ENCODE results near the gene ARID3C. TPM values are rescaled to one million over a fixed set of nuclear protein-coding genes. Genes with fewer than 3 reads are reported as not detected.

ARID3C gene
- total RNA-seq, 1 experiment from 2014 or later, result not detected

DNA sequence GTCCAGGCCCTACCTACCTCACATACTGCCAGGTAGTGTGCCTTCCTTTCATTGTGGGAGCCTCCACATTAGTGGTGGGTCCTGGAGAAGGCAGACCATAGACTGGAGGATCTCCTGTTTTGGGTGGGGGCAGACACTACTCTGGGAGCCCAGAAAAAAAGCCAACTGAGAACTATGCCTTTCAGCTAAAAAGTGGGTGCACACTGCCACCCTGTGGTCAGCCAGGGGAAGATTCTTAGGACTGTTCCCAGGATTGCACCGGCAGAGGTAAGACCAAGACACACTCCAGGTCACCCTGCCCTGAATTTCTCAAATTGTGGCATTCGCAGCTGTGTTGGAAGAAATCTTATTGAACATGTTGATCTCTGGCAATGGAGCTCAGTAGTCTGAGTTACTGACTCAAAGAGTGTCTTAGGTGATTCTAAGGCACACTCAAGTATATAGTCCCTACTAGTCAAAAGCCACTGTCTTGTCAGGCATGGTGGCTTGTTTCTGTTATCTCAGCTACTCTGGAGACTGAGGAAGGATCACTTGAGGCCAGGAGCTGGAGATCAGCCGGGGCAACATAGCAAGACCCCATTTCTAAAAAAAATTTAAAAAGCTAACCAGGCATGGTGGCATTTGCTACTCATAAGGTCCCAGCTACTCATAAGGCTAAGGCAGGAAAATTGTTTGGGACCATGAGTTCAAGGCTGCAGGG, 5.1 kb upstream of the ARID3C start:
- Histone ChIP-seq H3K4me3 (no peak overlapping the region), H3K79me2 (ENCODE audit: low read depth) (peaks cover 18% of the 10 kb centered on the region), H2AFZ (no peak overlapping the region), H3K9me2 (ENCODE audit: insufficient read depth) (no peaks in the 10 kb centered on the region), H3K36me3 (ENCODE audit: low read depth) (no peaks in the 10 kb centered on the region), H3K4me2 (no peak overlapping the region), H3K9me3 (ENCODE audit: insufficient read depth, low read depth) (no peaks in the 10 kb centered on the region), H3K27ac (no peak overlapping the region), H3K4me1 (replicated peaks; ENCODE audit: insufficient read depth) (peaks cover 9% of the 10 kb centered on the region; the same call in 1 of the 2 replicates), H3K27me3 (ENCODE audit: insufficient read depth, low read depth) (peaks cover 11% of the 10 kb centered on the region), H3F3A (ENCODE audit: insufficient read depth, low read depth) (peaks cover 5% of the 10 kb centered on the region; the same call in 1 of the 2 replicates), H4K20me1 (ENCODE audit: insufficient read depth) (no peaks in the 10 kb centered on the region)
- BruUV-seq (replicated peaks), result no TSS peak
- intact Hi-C loops (cut with micrococcal nuclease; ENCODE audit: unreplicated experiment), result loop anchor here (2.0 kb wide), 1 partner anchor 21 kb away; the partner anchor contains the start of gene RPP25L
- no peak for TF ChIP-seq EZH2 (IDR thresholded peaks at IDR 0.05; ENCODE audit: low read depth)
- TF ChIP-seq, protein P1, sequence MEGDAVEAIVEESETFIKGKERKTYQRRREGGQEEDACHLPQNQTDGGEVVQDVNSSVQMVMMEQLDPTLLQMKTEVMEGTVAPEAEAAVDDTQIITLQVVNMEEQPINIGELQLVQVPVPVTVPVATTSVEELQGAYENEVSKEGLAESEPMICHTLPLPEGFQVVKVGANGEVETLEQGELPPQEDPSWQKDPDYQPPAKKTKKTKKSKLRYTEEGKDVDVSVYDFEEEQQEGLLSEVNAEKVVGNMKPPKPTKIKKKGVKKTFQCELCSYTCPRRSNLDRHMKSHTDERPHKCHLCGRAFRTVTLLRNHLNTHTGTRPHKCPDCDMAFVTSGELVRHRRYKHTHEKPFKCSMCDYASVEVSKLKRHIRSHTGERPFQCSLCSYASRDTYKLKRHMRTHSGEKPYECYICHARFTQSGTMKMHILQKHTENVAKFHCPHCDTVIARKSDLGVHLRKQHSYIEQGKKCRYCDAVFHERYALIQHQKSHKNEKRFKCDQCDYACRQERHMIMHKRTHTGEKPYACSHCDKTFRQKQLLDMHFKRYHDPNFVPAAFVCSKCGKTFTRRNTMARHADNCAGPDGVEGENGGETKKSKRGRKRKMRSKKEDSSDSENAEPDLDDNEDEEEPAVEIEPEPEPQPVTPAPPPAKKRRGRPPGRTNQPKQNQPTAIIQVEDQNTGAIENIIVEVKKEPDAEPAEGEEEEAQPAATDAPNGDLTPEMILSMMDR (conservative IDR thresholded peaks at IDR 0.05), result peak; percentile 82
- ChIA-PET CTCF (interaction anchor here (0.6 to 1.7 kb wide), 3 partner anchors 31 to 1307 kb away, joined by 3 to 4 read pairs (median 4); no protein-coding TSS in a partner anchor), POLR2A (ENCODE audit: unreplicated experiment) (no interaction called here)
- peak in 1 of 2 experiments; percentile 53 for DNase-seq

DNA sequence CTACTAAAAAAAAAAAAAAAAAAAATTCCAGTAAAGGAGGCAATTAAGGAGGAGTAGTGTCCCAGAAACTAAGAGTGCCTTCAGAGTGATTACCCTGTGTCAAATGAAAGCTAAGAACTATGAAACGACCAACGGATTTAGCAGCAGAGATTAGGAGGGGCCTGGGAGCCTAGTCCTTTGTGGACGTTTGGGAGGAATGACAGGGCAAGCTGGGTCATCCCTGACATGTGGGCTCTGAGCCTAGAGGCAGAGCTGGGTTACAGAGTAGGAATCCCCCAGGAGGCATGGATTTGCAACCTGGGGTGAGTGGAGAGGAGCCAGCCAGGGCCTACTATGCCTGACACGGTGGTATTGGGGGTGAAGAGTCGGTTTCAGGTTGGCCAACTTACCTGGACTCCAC, 4.3 kb upstream of the ARID3C start:
- no peaks in the 10 kb centered on the region for H3K9me3 ChIP-seq (ENCODE audit: insufficient read depth, low read depth)
- no peak overlapping the region for H2AFZ ChIP-seq
- intact Hi-C loops (cut with micrococcal nuclease; ENCODE audit: unreplicated experiment), result no loop called here
- H4K20me1 ChIP-seq (ENCODE audit: insufficient read depth), result no peaks in the 10 kb centered on the region
- BruUV-seq (replicated peaks), result no TSS peak
- no peak overlapping the region for H3K4me3 ChIP-seq
- H3K4me2 ChIP-seq, result no peak overlapping the region
- H3K4me1 ChIP-seq (replicated peaks; ENCODE audit: insufficient read depth), result peaks cover 5% of the 10 kb centered on the region; the same call in 1 of the 2 replicates
- CTCF ChIA-PET, result interaction anchor here (0.6 to 1.7 kb wide), 3 partner anchors 32 to 170 kb away, joined by 4 to 7 read pairs (median 4); no protein-coding TSS in a partner anchor
- DNase-seq, result no peak
- peaks cover 16% of the 10 kb centered on the region for H3K27me3 ChIP-seq (ENCODE audit: insufficient read depth, low read depth)
- peaks cover 18% of the 10 kb centered on the region for H3K79me2 ChIP-seq (ENCODE audit: low read depth)
- no peak for TF ChIP-seq EZH2 (IDR thresholded peaks at IDR 0.05; ENCODE audit: low read depth)
- TF ChIP-seq, protein P1 (conservative IDR thresholded peaks at IDR 0.05), result no peak
- H3K36me3 ChIP-seq (ENCODE audit: low read depth), result no peaks in the 10 kb centered on the region
- no peaks in the 10 kb centered on the region for H3K9me2 ChIP-seq (ENCODE audit: insufficient read depth)
- H3F3A ChIP-seq (ENCODE audit: insufficient read depth, low read depth), result no peaks in the 10 kb centered on the region; the same call in 1 of the 2 replicates
- no peak overlapping the region for H3K27ac ChIP-seq
- POLR2A ChIA-PET (ENCODE audit: unreplicated experiment), result no interaction called here

DNA sequence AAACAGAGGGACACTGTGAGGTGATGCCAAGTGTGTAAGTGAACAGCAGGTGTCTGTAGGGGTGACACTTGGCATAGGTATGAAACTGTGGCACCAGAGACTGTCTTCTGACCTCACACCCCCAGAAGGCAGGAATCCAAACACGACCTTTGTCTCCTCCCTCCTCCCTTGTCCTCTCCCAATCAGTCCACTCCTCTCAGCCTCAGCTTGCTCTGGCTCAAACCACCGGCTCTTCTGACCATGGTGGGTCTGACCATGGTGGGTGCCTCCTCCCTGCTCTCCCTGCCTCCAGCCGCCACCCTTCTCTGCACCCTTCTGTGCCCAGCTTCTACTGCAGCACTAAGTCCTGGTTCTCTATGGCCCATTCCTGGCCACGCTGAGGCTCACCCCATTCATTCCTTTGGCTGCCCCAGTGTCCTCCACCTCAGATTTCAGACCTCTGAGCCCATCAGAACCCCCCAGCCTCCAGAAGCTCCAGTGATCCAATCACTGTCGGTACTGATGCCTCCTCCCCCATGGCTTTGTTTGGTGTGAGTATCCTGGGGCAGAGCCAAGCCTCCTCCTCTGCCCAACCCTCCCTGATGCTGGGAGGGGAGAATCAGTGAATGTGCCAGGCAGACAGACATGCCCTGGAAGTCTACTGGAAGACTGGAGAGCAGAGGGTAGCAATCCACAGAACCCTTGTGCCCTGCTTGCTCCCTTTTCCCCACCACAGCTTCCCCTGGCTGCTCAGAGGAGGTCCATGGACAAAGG, 1.7 kb upstream of the ARID3C start:
- Histone ChIP-seq H3K36me3 (ENCODE audit: low read depth) (no peaks in the 10 kb centered on the region), H3K27me3 (ENCODE audit: insufficient read depth, low read depth) (peaks cover 42% of the 10 kb centered on the region), H3K9me2 (ENCODE audit: insufficient read depth) (no peaks in the 10 kb centered on the region), H3F3A (ENCODE audit: insufficient read depth, low read depth) (no peaks in the 10 kb centered on the region; the same call in 1 of the 2 replicates), H3K4me2 (no peak overlapping the region), H3K4me1 (replicated peaks; ENCODE audit: insufficient read depth) (no peaks in the 10 kb centered on the region), H3K9me3 (ENCODE audit: insufficient read depth, low read depth) (no peaks in the 10 kb centered on the region), H3K4me3 (no peak overlapping the region), H3K27ac (no peak overlapping the region), H4K20me1 (ENCODE audit: insufficient read depth) (no peaks in the 10 kb centered on the region), H2AFZ (no peak overlapping the region), H3K79me2 (ENCODE audit: low read depth) (peaks cover 3% of the 10 kb centered on the region)
- intact Hi-C loops (cut with micrococcal nuclease; ENCODE audit: unreplicated experiment), result no loop called here
- no peak for TF ChIP-seq EZH2 (IDR thresholded peaks at IDR 0.05; ENCODE audit: low read depth)
- TF ChIP-seq, protein P1 (conservative IDR thresholded peaks at IDR 0.05), result no peak
- CTCF ChIA-PET, result no interaction called here
- POLR2A ChIA-PET (ENCODE audit: unreplicated experiment), result no interaction called here
- DNase-seq, result no peak
- no TSS peak for BruUV-seq (replicated peaks)
